AG09309 (cell line): ENCODE data around the gene CCNB1IP1.

Source experiments
- DNase-seq: peaks from one replicate; pipeline ENCODE4 v3.0.0-alpha.2; 2010; ENCODE audit warnings: low read depth
- H3K4me3 ChIP-seq: 2 replicates; pipeline ENCODE4 v1.5.1; 2011; ENCODE audit warnings: mild to moderate bottlenecking, low read depth, low read length, moderate library complexity; ENCODE audit not compliant: control insufficient read depth
- TF ChIP-seq, protein P1 (sequence below): IDR thresholded peaks from 2 replicates; pipeline ENCODE4 v1.5.1; 2011; ENCODE audit warnings: mild to moderate bottlenecking, low read depth, low read length, inconsistent platforms; ENCODE audit not compliant: insufficient read depth, control insufficient read depth; ENCODE audit errors: missing control alignments

CCNB1IP1 gene

DNA sequence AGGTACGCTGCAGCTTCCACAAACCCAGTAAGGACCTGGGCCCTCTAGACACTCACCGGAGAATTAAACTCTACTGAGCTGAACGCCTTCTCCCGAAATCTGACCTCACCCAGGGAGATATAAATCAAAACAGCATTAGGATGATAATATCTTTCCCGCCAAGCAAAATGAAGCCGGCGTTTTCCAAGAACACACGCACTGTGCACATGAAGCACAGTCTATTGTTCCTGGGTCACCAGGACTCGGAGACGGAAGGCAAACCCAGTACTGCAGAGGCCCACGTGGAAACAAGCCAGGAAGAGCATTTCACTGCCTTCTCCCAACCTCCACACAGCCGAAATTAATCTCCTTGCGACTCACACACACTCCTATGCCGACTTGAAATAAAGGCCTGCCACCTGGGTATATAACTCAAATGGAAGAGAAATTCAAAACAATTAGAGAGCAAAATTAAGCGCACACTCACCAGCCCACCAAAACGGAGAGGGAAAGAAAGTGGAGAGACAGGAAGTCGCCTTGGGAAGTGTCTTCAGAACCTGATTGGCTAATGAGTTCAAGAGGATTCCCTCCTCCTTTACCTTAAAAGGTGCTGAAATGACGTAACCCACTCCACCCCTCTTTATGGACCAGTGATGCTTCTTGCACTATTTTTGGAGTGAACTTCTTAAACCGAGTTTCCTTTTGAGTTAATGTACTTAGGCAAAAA is at the start of gene CCNB1IP1:
CCNB1IP1 (minus strand) TSS at position 492 of the 706 bp plus-strand sequence. CDS start 16,756 bp downstream, outside the sequence.
- peak within 1 kb of the TSS; percentile 67 for H3K4me3 ChIP-seq
- DNase-seq = peak; percentile 55
- TF ChIP-seq, protein P1, sequence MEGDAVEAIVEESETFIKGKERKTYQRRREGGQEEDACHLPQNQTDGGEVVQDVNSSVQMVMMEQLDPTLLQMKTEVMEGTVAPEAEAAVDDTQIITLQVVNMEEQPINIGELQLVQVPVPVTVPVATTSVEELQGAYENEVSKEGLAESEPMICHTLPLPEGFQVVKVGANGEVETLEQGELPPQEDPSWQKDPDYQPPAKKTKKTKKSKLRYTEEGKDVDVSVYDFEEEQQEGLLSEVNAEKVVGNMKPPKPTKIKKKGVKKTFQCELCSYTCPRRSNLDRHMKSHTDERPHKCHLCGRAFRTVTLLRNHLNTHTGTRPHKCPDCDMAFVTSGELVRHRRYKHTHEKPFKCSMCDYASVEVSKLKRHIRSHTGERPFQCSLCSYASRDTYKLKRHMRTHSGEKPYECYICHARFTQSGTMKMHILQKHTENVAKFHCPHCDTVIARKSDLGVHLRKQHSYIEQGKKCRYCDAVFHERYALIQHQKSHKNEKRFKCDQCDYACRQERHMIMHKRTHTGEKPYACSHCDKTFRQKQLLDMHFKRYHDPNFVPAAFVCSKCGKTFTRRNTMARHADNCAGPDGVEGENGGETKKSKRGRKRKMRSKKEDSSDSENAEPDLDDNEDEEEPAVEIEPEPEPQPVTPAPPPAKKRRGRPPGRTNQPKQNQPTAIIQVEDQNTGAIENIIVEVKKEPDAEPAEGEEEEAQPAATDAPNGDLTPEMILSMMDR = no peak

- no peak overlapping the region for H3K4me3 ChIP-seq
- TF ChIP-seq, protein P1 = no peak
- DNase-seq = no peak
These were observed 49.4 kb upstream of the CCNB1IP1 start for GRCh38 chr14:20382526-20382925.

GRCh38 chr14:20381341-20381740 is 48.3 kb upstream of the CCNB1IP1 start:
- H3K4me3 ChIP-seq = no peak overlapping the region
- TF ChIP-seq, protein P1 = no peak
- DNase-seq = no peak

DNA sequence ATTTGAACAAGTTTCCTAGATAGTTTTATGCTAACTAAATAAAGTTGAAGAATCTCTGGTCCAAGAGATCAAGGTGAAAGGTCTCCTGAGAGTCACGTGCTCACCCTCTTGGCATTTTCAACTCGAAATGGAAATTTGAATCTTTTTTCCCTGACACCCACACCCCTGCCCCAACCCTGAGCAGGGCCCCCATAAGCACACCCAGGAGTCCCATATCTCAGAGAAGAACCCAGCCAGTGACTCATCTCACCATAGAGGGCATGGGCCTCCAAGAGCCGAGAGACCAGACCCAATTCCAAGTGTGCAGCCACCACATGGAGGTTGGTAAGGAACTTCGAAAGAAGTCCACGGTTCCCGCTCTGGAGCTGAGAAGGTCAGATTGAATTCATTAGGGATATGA is 47.6 kb upstream of the CCNB1IP1 start:
- no peak for DNase-seq
- TF ChIP-seq, protein P1 = no peak
- H3K4me3 ChIP-seq = no peak overlapping the region

- TF ChIP-seq, protein P1 = no peak
- H3K4me3 ChIP-seq = no peak overlapping the region
- DNase-seq = no peak
These were observed 46.7 kb upstream of the CCNB1IP1 start for GRCh38 chr14:20379743-20380142.

DNA sequence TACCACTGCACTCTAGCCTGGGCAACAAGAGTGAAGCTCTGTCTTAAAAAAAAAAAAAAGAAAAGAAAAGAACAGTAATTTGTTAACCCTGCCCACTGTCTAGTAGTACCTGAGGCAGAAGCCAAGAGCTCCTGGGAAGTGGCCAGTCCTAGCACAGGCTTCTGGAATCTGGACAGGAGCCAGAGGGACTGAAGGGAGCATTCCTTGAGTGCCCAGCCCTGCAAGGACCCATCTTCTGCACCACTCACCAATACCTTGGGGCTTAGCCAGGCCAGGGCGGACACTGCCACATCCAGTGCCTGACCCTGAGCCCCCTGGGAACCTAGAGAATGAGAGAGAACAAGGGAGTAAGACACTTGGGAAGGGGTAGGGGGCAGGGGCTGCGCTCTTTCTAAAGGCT is 44.1 kb upstream of the CCNB1IP1 start:
- no peak for DNase-seq
- TF ChIP-seq, protein P1 = no peak
- no peak overlapping the region for H3K4me3 ChIP-seq
